Measurements from ENCODE around the gene ADAMTS14. TPM values are rescaled to one million over a fixed set of nuclear protein-coding genes. Genes with fewer than 3 reads are reported as not detected.

Gene ADAMTS14
- total RNA-seq, 1 donor from 2014 or later, result 29.8 TPM

DNA sequence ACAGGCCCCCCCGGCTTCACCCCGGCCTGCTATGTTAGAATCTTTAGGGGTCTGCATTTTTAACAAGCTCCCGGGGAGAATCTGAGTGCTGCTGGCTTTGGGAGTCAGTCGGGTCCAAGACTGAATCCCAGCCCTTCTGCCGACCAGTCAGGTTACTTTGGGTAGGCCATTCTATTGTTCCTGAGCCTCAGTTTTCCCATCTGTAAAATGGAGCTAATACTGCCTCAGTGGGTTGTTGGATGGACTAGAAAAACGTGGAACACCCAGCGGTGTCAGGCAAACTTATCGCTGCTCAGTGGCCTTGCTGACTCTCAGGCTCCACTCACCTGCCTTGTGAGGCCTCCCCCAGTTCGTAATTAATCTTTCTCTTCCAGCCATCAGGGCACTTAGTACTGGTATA lies 101.2 kb downstream of the ADAMTS14 start:
- TF ChIP-seq, protein P1, sequence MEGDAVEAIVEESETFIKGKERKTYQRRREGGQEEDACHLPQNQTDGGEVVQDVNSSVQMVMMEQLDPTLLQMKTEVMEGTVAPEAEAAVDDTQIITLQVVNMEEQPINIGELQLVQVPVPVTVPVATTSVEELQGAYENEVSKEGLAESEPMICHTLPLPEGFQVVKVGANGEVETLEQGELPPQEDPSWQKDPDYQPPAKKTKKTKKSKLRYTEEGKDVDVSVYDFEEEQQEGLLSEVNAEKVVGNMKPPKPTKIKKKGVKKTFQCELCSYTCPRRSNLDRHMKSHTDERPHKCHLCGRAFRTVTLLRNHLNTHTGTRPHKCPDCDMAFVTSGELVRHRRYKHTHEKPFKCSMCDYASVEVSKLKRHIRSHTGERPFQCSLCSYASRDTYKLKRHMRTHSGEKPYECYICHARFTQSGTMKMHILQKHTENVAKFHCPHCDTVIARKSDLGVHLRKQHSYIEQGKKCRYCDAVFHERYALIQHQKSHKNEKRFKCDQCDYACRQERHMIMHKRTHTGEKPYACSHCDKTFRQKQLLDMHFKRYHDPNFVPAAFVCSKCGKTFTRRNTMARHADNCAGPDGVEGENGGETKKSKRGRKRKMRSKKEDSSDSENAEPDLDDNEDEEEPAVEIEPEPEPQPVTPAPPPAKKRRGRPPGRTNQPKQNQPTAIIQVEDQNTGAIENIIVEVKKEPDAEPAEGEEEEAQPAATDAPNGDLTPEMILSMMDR (IDR thresholded peaks at IDR 0.05; ENCODE audit: partially characterized antibody, unreplicated experiment), result no peak
- Mint-ChIP-seq H3K36me3 (ENCODE audit: unreplicated experiment) (peaks cover 5% of the 10 kb centered on the region), H3K9me3 (ENCODE audit: unreplicated experiment) (peaks cover 11% of the 10 kb centered on the region)

GRCh38 chr10:70773965-70774809 lies 101.9 kb downstream of the ADAMTS14 start:
- H3K36me3 Mint-ChIP-seq (ENCODE audit: unreplicated experiment), result peaks cover 5% of the 10 kb centered on the region
- peaks cover 2% of the 10 kb centered on the region for H3K4me1 Mint-ChIP-seq (ENCODE audit: low read depth, unreplicated experiment)
- H3K4me3 Mint-ChIP-seq (ENCODE audit: unreplicated experiment), result no peak overlapping the region
- no peak for DNase-seq
- TF ChIP-seq, protein P1 (IDR thresholded peaks at IDR 0.05; ENCODE audit: partially characterized antibody, unreplicated experiment), result no peak
- H3K27me3 Mint-ChIP-seq (ENCODE audit: unreplicated experiment), result peaks cover 11% of the 10 kb centered on the region
- H3K9me3 Mint-ChIP-seq (ENCODE audit: unreplicated experiment), result peaks cover 11% of the 10 kb centered on the region
- no peak overlapping the region for H3K27ac Mint-ChIP-seq (ENCODE audit: unreplicated experiment)

More for the DNA sequence above, 101.2 kb downstream of the ADAMTS14 start:
- H3K27ac Mint-ChIP-seq (ENCODE audit: unreplicated experiment), result no peak overlapping the region
- H3K27me3 Mint-ChIP-seq (ENCODE audit: unreplicated experiment), result peaks cover 8% of the 10 kb centered on the region
- H3K4me1 Mint-ChIP-seq (ENCODE audit: low read depth, unreplicated experiment), result no peaks in the 10 kb centered on the region
- no peak overlapping the region for H3K4me3 Mint-ChIP-seq (ENCODE audit: unreplicated experiment)
- DNase-seq, result no peak

GRCh38 chr10:70774810-70775678 lies 102.7 kb downstream of the ADAMTS14 start:
- Mint-ChIP-seq H3K36me3 (ENCODE audit: unreplicated experiment) (peaks cover 5% of the 10 kb centered on the region), H3K4me1 (ENCODE audit: low read depth, unreplicated experiment) (peaks cover 2% of the 10 kb centered on the region), H3K27me3 (ENCODE audit: unreplicated experiment) (peaks cover 12% of the 10 kb centered on the region), H3K9me3 (ENCODE audit: unreplicated experiment) (peaks cover 11% of the 10 kb centered on the region), H3K27ac (ENCODE audit: unreplicated experiment) (no peak overlapping the region), H3K4me3 (ENCODE audit: unreplicated experiment) (no peak overlapping the region)
- DNase-seq, result no peak
- TF ChIP-seq, protein P1 (IDR thresholded peaks at IDR 0.05; ENCODE audit: partially characterized antibody, unreplicated experiment), result no peak

DNA sequence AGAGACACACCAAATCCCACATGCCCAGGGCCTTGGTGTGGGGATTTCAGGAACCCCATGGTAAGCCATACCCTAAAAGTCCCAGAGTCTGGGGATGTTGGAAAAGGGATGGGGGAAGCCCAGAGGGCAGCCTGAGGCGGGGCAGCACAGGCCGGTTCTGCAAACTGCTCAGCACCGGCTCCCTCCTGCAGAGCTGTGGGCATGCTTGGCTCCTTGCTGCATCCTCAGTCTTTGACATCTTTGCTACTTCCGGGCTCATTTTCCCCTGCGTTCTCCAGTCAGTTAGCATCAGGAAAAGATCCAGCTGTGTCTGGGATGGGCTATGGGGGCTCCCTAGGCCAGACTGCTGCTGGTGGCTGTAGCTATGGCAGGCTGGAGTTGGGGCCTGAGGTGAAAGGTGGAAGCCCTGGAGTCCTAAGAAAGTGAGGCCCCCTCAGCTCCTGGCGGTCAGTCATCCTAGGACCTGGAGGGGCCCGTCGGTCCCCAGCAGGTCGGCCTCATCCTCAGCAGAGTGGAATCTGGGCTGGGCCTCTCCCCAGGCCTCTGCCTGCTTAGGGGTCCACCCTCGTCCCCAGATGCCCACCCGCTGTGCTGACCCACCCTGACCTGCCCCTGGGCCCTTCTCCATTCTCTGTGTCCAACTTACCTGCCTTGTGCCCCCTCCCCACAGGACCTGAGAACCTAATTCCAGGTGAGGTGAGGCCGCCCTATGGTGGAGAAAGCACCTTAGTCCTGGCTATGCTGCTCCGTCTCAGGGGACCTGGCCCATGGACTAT lies 103.6 kb downstream of the ADAMTS14 start:
- Mint-ChIP-seq H3K4me1 (ENCODE audit: low read depth, unreplicated experiment) (peaks cover 2% of the 10 kb centered on the region), H3K4me3 (ENCODE audit: unreplicated experiment) (no peak overlapping the region), H3K27me3 (ENCODE audit: unreplicated experiment) (peaks cover 12% of the 10 kb centered on the region), H3K9me3 (ENCODE audit: unreplicated experiment) (peaks cover 11% of the 10 kb centered on the region), H3K36me3 (ENCODE audit: unreplicated experiment) (peaks cover 5% of the 10 kb centered on the region), H3K27ac (ENCODE audit: unreplicated experiment) (no peak overlapping the region)
- no peak for DNase-seq
- TF ChIP-seq, protein P1 (IDR thresholded peaks at IDR 0.05; ENCODE audit: partially characterized antibody, unreplicated experiment), result no peak

All from glutamatergic neuron (in vitro differentiated cells).